Spleen (tissue), 11 donors: Measurements from ENCODE around the gene HMHB1. TPM values are rescaled to one million over a fixed set of nuclear protein-coding genes. Genes with fewer than 3 reads are reported as not detected.
"Not testable (repeated sequence)": the region's sequence is repeated elsewhere in the genome, so short reads cannot be mapped to it uniquely, and the experiment has no call there.

Source experiments
- DNase-seq: peaks from one replicate; pipeline ENCODE4 v3.0.0-alpha.2; 2020
- H3K27ac ChIP-seq, 8 donors: fragments of 200-600 bp; sonication (generic) in 7 of 8; 1 replicate in 4 of 8; 2 replicates in 4 of 8; pipeline versions ENCODE4 v1.5.0 to v1.8.0; 2016 to 2021; ENCODE audit warnings: inconsistent platforms in 4 of 8, mild to moderate bottlenecking in 4 of 8, moderate library complexity in 1 of 8
- H3K27me3 ChIP-seq, 7 donors: fragments of 200-600 bp; sonication (generic) in 6 of 7; replicated peaks in 1 of 7; 1 replicate in 4 of 7; 2 replicates in 3 of 7; pipeline versions ENCODE4 v1.5.0 to v1.8.0; 2016 to 2021; ENCODE audit warnings: inconsistent platforms in 3 of 7, mild to moderate bottlenecking in 1 of 7
- H3K36me3 ChIP-seq, 6 donors: fragments of 200-600 bp; sonication (generic) in 5 of 6; 1 replicate in 4 of 6; 2 replicates in 2 of 6; pipeline versions ENCODE4 v1.5.0 to v1.8.0; 2016 to 2021; ENCODE audit warnings: inconsistent platforms in 2 of 6
- H3K4me1 ChIP-seq, 6 donors: fragments of 200-600 bp; sonication (generic) in 5 of 6; 1 replicate in 3 of 6; 2 replicates in 3 of 6; pipeline versions ENCODE4 v1.5.0 to v1.8.0; 2016 to 2021; ENCODE audit warnings: inconsistent platforms in 3 of 6
- H3K4me3 ChIP-seq, 8 donors: fragments of 200-600 bp; sonication (generic) in 7 of 8; 1 replicate in 4 of 8; 2 replicates in 4 of 8; pipeline versions ENCODE4 v1.5.0 to v1.8.0; 2016 to 2021; ENCODE audit warnings: inconsistent platforms in 4 of 8, mild to moderate bottlenecking in 4 of 8, moderate library complexity in 2 of 8
- H3K9me3 ChIP-seq, 8 donors: fragments of 200-600 bp; sonication (generic) in 7 of 8; 1 replicate in 4 of 8; 2 replicates in 4 of 8; pipeline versions ENCODE4 v1.5.0 to v1.8.0; 2016 to 2021; ENCODE audit warnings: inconsistent platforms in 4 of 8
- CTCF ChIP-seq, 11 experiments: fragments of 200-600 bp in 7 of 11; fragments of 450-650 bp in 4 of 11; sonication (generic) in 4 of 11; IDR thresholded peaks in 8 of 11; conservative IDR thresholded peaks in 3 of 11; 1 replicate in 7 of 11; 2 replicates in 4 of 11; pipeline versions ENCODE4 v1.4.0 to v1.8.0; 2016 to 2021; ENCODE audit warnings: antibody characterized with exemption in 11 of 11, inconsistent platforms in 4 of 11, mild to moderate bottlenecking in 1 of 11
- POLR2A ChIP-seq, 3 donors: fragments of 450-650 bp; IDR thresholded peaks; one replicate each; pipeline ENCODE4 v1.5.1; 2017; ENCODE audit warnings: antibody characterized with exemption in 3 of 3, mild to moderate bottlenecking in 1 of 3
- POLR2AphosphoS5 ChIP-seq, 3 donors: sonication (generic); formaldehyde crosslinking; IDR thresholded peaks; one replicate each; pipeline ENCODE4 v1.5.1; 2017; ENCODE audit warnings: antibody characterized with exemption in 3 of 3
- WGBS, 5 donors: extraction: QIAGEN DNeasy Blood & Tissue Kit in 3 of 5; methylation state at CpG; one replicate each; pipeline versions ENCODE4 v1.1.5 to v1.1.7; 2013 to 2018; 5-methylcytosine and 5-hydroxymethylcytosine counted together
- intact Hi-C: fragments of 100-400 bp; cut with DNase I; formaldehyde crosslinking; loops from one replicate; pipeline ENCODE4 v1.15.0; 2023; ENCODE audit warnings: low total_unique reads
- polyA plus RNA-seq, 3 donors: library from polyadenylated mRNA; stranded (reverse); fragments of 200-250 nt; gene quantifications; one replicate each; pipeline ENCODE4 v1.2.1, GENCODE V29; 2013
- total RNA-seq, 7 donors: library from RNA; depleted of rRNA in 3 of 7; stranded (reverse); fragments of >200 nt in 3 of 7; fragmentation: NEBNext Ultra II Directional in 4 of 7; extraction: Animal tissue kit (Norgen Biotek cat#: 25700) in 4 of 7; gene quantifications; one replicate each; pipeline versions ENCODE4 v1.1.0 to v1.2.1, GENCODE V29; 2016 to 2021
- donor health status: healthy with polysubstance abuse.
- donor health status: DM: no; HTN: no; CAD: no; lungs with moderate emphysema.
- donor health status: DM: no; HTN: no; CAD: no.
- donor health status: Bipolar disorder and iron deficiency.
- donor health status: healthy.
- donor health status: DM: no; HTN: no; CAD: no.
- donor health status: DM: yes; HTN: yes; CAD: no.

HMHB1 gene
- total and polyA plus RNA-seq, 10 donors: 0.94 TPM; not detected in 9

DNA sequence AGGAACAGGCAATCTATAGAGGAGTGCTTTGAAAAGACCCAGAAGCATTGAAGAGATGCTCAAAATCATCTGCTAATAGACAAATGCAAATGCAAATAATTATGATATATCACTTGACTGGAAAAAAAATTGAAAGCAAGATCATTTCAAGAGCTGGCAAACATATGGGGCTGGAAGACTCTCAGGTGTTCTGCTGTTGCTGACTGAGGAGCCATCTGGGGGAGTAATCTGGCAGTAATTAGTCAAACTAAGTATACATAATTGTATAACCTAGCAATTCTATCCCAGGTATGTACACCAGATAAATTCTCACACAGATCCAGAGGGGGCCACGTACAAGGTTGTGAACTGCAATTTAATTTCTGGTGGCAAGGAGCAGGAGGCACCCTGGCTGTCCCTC lies 4.6 kb upstream of the HMHB1 start:
- H3K4me3 ChIP-seq: no peak overlapping the region
- no peak for DNase-seq
- no peaks in the 10 kb centered on the region for H3K36me3 ChIP-seq
- 91 to 100% (median 94%) methylated on average over 1 of the region's 1 CpG for WGBS, 5 donors
- no peaks in the 10 kb centered on the region for H3K9me3 ChIP-seq
- peaks cover 0 to 8% (median 6%) of the 10 kb centered on the region in 6 donors for H3K4me1 ChIP-seq
- H3K27ac ChIP-seq: no peak overlapping the region
- intact Hi-C loops: no loop called here
- H3K27me3 ChIP-seq: no peaks in the 10 kb centered on the region
- TF ChIP-seq CTCF (IDR thresholded peaks at IDR 0.05 in 8 of 11, conservative IDR thresholded peaks at IDR 0.05 in 3 of 11): no peak
- no peak for TF ChIP-seq POLR2AphosphoS5 (IDR thresholded peaks at IDR 0.05)

DNA sequence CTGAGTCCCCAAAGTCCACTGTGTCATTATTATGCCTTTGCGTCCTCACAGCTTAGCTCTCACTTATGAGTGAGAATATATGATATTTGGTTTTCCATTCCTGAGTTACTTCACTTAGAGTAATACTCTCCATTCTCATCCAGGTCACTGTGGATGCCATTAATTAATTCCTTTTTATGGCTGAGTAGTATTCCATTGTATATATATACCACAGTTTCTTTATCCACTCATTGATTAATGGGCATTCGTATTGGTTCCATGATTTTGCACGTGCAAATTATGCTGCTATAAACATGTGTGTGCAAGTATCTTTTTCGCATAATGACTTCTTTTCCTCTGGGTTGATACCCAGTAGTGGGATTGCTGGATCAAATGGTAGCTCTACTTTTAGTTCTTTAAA lies 4.4 kb downstream of the HMHB1 start:
- intact Hi-C loops, H3K27ac ChIP-seq, H3K9me3 ChIP-seq, DNase-seq, H3K4me1 ChIP-seq, H3K36me3 ChIP-seq, H3K4me3 ChIP-seq, H3K27me3 ChIP-seq: not testable (repeated sequence)
- WGBS, 5 donors: 95 to 99% (median 97%) methylated on average over 4 of the region's 4 CpGs

DNA sequence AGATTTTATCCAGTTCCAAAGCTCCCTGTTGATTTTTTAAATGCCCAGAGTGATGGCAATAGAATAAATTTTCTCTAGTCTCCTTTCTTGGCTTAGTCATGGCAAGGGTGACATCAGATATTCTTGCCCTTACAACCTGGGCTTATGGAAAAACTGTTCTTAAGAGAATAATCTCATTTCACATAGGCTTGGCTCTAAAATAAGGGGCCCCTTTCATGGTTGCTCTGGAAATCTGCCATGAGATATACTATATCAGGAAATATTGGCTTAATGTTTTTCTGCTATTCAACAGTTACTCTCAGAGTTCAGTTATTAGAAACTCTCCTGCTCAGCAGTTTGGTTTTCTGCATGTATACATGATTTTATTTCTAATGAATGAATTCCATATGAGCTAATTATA lies 7.8 kb downstream of the HMHB1 start:
- intact Hi-C loops: loop anchor here (10.0 kb wide), 2 partner anchors 415 to 805 kb away; partner anchors contain the start of gene NR3C1
- Histone ChIP-seq H3K27ac (no peak overlapping the region), H3K27me3 (no peaks in the 10 kb centered on the region), H3K36me3 (no peaks in the 10 kb centered on the region), H3K9me3 (peaks cover 0 to 4% (median 0%) of the 10 kb centered on the region in 8 donors), H3K4me1 (peaks cover 0 to 3% (median 0%) of the 10 kb centered on the region in 6 donors), H3K4me3 (no peak overlapping the region)
- TF ChIP-seq CTCF (IDR thresholded peaks at IDR 0.05 in 8 of 11, conservative IDR thresholded peaks at IDR 0.05 in 3 of 11) (no peak), POLR2AphosphoS5 (IDR thresholded peaks at IDR 0.05) (no peak), POLR2A (IDR thresholded peaks at IDR 0.05) (no peak)
- DNase-seq: no peak

DNA sequence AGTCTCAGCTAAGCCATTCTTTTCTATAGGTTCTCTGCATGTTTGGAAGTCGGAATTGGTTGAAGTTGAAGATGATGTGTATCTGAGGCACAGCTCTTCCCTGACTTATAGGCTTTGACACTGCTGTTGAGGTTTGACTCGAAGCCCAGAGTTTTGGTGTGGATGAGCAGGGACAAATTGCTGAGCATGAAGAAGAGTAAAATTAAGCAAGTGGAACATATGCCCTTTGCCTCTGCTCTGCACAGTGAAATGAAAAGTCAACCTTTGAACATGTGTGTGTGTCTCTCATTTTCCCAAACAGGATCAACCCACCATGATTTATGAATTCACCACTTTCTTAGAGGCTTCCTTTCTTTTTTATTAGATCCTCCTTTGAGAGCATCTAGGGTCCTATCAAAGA lies 8.5 kb downstream of the HMHB1 start:
- no peak for TF ChIP-seq POLR2AphosphoS5 (IDR thresholded peaks at IDR 0.05)
- TF ChIP-seq CTCF (IDR thresholded peaks at IDR 0.05 in 8 of 11, conservative IDR thresholded peaks at IDR 0.05 in 3 of 11): no peak
- TF ChIP-seq POLR2A (IDR thresholded peaks at IDR 0.05): no peak
- Histone ChIP-seq H3K9me3 (peaks cover 0 to 4% (median 0%) of the 10 kb centered on the region in 8 donors), H3K27ac (no peak overlapping the region), H3K4me1 (peaks cover 0 to 10% (median 0%) of the 10 kb centered on the region in 6 donors), H3K36me3 (no peaks in the 10 kb centered on the region), H3K4me3 (no peak overlapping the region), H3K27me3 (no peaks in the 10 kb centered on the region)
- no peak for DNase-seq
- WGBS, 5 donors: 81 to 92% (median 84%) methylated on average over 2 of the region's 2 CpGs
- intact Hi-C loops: loop anchor here (10.0 kb wide), 2 partner anchors 416 to 806 kb away; partner anchors contain the start of gene NR3C1
